SK-N-MC (cell line): ENCODE data around the gene METTL24.

Experiments
- EZH2 ChIP-seq: fragments of 200-600 bp; sonication (generic); IDR thresholded peaks from one replicate; pipeline ENCODE4 v1.6.1; 2017; ENCODE audit warnings: antibody characterized with exemption
- FOXP2 ChIP-seq: optimal IDR thresholded peaks from 2 replicates; pipeline ENCODE3; 2011; ENCODE audit warnings: mild to moderate bottlenecking, moderate library complexity; ENCODE audit not compliant: insufficient read depth; ENCODE audit errors: extremely low read length, control extremely low read depth
- POLR2AphosphoS5 ChIP-seq: IDR thresholded peaks from 2 replicates; pipeline ENCODE4 v1.6.1; 2012; ENCODE audit warnings: mild to moderate bottlenecking, low read depth, low read length, borderline replicate concordance

DNA sequence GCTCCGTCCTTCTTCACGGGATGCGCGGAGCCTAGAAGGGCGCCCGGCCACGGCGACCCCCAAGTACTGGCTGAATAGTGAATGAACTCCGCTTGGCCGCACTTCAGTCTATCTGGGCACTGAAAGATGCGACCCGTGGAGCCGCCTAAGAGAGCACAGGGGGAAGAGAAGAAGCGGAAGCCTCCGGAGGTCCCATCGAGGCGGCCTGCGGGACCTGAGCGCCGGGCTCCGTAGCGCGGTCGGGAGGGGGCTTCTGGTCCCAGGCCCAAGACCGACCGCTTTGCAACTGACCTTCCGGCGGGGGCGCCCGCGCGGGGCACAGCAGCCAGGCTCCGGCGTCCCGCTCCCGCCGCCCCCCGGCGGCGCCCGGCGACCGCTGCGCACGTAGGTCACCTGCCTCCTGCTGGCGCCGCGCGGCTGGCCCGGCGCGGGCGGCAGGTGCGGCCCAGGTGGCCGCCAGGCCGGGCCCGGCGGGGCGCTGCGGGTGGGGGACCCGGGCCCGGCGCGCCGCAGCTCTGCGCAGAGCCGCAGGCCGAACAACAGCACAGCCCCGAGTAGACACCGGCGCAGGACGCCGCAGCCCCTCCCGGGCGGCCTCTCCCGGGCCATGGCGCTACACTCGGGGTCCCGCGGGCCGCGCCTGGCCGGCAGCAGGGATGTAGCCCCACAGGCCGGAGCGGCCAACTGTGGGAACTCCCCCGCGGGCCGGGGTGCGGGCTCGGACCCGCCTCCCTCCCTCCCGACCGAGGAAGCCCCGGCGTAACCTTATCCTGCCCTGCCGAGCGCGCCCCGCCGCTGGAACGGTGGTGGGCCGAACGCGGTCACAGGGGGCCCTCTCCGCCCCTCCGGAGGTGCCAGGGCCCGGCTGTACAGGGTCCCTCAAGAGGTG is at the start of gene METTL24:
- no peak for TF ChIP-seq EZH2
- no peak for TF ChIP-seq FOXP2
- no peak for TF ChIP-seq POLR2AphosphoS5
